NOMO-1 treated with dmso at 0.1 percent for 144 hours (cell line): Measurements from ENCODE around the gene MIX23.
A peak's percentile ranks its signal among the peaks of the same experiment; 100 is the strongest.

Experiments
- DNase-seq: peaks from one replicate; lab custom pipeline; 2025; ENCODE audit not compliant: unreplicated experiment; lab: John Stamatoyannopoulos, UW

Gene MIX23

DNA sequence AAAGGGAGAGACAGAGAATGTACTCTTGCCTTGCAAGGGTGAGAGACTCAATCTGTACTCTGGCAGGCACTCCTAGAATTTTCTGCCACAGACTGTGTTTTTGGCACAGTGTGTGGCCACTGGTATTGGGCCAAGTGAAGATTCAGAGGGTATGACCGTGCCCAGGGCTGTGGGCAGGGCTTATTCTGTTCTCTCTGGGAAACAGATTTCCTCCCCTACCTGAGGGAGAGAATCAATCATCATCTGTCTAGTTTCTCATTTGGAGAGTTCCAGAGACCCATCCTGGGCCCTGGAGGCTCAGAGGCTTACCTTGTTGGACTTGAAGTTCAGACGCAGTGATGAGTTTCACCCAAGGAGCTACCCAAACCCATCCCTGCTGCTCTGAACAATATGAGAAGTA, 29.8 kb downstream of the MIX23 start:
- DNase-seq = no peak

DNA sequence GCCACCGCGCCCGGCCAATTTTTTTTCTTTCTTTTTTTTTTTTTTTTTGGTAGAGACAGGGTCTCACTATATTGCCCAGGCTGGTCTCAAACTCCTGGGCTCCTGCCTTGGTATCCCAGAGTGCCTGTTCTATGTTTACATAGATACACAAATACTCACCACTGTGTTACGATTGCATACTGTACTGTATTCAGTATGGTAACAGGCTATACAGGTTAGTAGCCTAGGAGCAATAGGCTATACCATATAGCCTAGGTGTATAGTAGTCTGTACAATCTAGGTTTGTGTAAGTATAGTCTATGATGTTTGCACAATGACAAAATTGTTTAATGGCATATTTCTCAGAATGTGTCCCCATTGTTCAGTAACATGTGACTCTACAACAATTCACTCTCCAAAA, 31.4 kb downstream of the MIX23 start:
- no peak for DNase-seq

GRCh38 chr3:122350814-122351418, 32.1 kb downstream of the MIX23 start:
- DNase-seq = no peak

GRCh38 chr3:122349171-122349570, 33.9 kb downstream of the MIX23 start:
- DNase-seq = no peak

DNA sequence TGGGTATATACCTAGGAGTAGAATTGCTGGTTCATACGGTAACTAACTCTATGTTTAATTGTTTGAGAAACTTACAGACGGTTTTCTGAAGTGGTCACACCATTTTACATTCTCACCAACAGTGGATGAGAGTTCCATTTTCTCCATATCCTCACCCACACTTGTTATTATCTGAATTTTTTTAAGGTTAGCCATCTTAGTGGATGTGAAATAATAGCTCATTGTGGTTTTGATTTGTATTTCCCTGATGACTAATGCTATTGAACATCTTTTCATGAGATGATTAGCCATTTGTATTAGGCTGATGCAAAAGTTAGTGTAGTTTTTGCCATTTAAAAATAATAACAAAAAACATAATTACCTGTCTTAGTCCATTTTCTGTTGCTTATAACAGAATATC, 39.4 kb downstream of the MIX23 start:
- DNase-seq = no peak

- no peak for DNase-seq
These were observed 40.2 kb downstream of the MIX23 start for GRCh38 chr3:122342803-122343202.

- no peak for DNase-seq
These were observed 50.5 kb downstream of the MIX23 start for GRCh38 chr3:122332551-122332950.

- no peak for DNase-seq
These were observed 51.1 kb downstream of the MIX23 start for GRCh38 chr3:122331886-122332285.

DNA sequence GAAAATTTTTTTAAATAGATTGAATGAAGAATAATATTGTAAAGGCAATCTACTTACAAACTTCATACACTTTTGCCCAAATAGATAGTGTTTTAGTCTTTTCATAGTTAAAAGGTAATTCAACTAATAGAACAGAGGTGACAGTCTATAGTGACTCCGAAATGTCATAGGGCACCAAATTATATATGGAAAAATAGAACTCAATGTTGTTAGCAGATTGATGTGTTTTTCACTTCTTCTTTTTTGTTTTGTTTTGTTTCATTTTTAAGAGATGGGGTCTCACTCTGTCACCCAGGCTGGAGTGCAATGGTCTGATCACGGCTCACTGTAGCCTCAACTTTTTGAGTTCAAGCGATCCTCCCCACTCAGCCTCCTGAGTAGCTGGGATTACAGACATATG, 57.3 kb downstream of the MIX23 start:
- DNase-seq = no peak

- DNase-seq = peak; percentile 42
These were observed 58.1 kb downstream of the MIX23 start, which contains the start of gene CSTA for GRCh38 chr3:122324871-122325323. Gene CSTA, plus strand, starts transcription at chr3:122325248. Its CDS starts 45 bp downstream, at chr3:122325293.

GRCh38 chr3:122322095-122323075, 60.6 kb downstream of the MIX23 start:
- DNase-seq = no peak

- no peak for DNase-seq
These were observed 64.4 kb downstream of the MIX23 start for GRCh38 chr3:122318620-122319019.

- no peak for DNase-seq
These were observed 66.7 kb downstream of the MIX23 start for GRCh38 chr3:122316368-122316767.

- no peak for DNase-seq
These were observed 67.4 kb downstream of the MIX23 start for GRCh38 chr3:122315619-122316018.

GRCh38 chr3:122314228-122314876, 68.7 kb downstream of the MIX23 start:
- no peak for DNase-seq

DNA sequence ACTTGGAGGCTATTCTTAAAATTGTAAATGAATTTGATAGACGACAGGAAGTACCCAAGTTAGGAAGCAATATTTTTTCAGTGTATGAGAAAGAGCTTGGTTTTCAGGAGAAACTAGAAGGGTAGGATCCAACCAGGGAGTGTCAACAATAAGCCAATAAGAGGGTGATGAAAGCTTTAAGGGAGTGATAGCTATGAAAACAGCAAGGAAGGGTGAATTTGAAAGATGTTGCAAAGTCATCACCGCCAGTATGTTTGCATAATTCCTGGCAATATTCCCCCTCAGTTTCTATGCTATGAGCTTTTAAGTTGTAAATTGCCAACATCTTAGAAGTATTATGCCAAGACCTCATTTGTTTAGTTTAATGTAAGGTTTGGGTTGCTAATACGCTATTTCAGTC, 69.8 kb downstream of the MIX23 start:
- no peak for DNase-seq

- DNase-seq = no peak
These were observed 70.2 kb downstream of the MIX23 start for GRCh38 chr3:122312826-122313225.

DNA sequence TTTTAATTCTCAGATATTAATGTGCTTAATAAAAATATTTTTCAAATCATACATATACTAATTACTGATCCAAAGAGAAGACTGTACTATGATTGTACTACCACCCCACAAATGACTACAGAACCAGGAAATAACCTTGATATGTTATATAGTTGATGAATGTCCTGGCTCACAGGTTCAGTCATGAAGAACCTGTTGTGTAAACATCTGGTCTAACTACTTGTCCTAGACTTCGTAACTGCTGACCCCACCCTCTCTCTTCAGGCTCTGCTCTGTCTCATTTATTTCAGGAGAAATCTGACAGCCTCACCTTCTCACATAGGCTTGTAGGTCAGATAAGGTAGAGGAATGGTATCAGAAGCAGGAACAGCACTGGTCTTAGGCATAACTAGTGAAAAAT, 72.7 kb downstream of the MIX23 start:
- no peak for DNase-seq
